Activated T-cell treated with anti-CD3 and anti-CD28 coated beads for 48 hours (primary cell): ENCODE measurements around the gene MGLL.

ENCODE experiments used
- DNase-seq: peaks from one replicate; pipeline ENCODE4 v3.0.0-alpha.2; 2020; ENCODE audit warnings: low read depth

Gene MGLL

DNA sequence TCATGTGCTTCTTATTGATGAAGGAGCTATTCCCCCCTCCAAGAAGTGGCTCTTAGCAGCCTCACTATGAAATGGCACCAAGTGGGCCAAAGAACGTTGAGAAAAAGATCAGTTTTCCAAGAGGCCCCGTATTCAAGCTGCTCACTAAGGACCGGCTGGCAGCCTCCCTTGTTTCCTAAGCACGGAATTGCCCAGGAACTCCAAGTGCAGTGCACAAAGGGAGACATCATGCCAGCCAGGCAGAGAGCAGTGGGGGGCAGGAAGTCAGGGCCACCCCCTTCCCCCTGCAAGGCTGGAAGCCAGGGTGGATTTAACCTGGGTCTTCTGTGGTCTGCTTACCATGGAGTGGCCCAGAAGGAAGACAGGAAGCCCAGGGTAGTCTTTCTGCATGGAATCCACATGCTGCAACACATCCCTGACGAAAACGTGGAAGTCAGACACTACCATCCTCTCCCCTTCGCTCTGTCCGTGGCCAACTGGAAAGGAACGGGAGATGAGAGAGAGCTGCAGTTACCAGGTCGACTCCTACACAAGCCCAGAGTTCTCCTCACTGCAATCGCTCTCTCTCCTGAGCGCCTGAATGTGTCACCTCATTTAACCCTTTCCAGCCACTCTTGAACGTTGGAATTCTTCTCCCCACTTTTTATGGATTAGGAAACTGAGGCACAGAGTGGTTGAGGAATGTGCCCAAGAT lies 100.1 kb downstream of the MGLL start:
- DNase-seq = no peak

DNA sequence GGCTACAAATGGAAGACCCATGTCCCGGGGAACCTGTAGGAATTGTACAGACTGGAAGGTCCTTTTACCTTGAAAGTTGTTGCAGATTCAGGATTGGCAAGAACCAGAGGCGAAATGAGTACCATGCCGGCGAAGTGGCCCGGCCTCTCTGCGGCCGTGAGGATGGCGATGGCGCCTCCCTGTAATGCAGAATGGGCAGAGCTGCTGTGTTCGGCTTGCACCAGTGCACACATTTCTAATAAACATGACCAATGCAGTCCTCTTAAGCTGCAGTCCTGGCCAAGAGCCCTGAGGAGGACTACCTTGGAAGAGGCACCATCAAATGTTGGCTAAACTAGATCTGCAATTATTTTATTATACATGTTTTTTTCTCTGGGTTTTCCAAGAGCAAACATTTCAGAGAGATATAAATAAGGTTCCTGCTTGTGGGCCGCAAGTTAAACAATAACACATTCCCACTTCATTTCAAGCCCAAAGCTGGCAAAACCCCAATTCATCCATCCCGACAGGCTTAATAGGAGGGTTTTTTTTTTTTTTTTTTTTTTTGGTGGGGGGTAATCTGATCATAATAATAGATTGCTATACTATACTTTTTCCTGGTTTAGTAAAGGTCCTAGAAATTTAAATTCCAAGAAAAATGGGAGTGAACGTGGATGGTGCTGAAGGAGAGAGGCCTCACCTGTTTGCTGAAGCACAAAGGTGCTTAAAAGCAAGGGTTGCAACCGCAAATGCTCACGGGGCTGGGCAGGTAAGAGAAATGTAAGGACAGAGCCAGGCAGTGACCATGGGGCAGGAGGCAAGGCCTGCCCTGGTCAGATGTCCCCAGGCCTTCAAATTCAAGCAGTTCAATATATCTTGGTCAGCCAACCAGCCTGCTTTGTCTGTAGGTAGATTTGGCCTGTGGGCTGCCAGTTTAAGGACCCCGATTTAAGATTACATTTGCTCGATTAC lies 101.1 kb downstream of the MGLL start:
- DNase-seq = no peak

DNA sequence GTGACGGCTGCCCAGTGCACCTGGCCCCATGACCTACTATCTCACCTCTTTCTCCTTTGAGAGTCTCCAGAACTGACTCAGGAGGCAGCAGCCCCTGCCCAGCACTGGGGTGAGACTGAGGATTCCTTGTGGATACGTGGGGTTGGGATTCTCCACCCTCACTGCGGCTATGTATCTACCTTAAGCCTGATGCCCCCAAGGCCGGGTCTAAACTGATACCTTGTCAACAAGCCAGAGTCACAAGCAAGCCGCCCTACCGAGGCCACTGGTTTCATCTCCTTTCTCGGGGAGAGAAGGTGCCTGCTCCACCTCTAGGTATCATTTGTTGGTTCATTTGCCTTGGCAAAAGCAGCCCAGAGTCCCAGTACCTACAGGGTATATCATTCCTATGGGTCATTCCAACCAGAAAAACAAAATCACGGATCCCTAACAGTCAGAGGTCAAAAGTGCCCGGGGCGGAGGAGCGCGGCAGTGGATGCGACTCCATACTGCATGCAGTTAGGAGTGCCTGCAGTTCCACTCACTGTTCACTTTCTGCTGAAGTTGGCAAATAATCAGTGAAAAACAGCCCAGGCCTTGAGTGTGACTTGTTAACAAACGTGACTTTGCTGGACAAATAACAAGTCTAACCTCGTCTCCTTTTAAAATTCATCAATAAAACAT lies 102.0 kb downstream of the MGLL start:
- no peak for DNase-seq

DNA sequence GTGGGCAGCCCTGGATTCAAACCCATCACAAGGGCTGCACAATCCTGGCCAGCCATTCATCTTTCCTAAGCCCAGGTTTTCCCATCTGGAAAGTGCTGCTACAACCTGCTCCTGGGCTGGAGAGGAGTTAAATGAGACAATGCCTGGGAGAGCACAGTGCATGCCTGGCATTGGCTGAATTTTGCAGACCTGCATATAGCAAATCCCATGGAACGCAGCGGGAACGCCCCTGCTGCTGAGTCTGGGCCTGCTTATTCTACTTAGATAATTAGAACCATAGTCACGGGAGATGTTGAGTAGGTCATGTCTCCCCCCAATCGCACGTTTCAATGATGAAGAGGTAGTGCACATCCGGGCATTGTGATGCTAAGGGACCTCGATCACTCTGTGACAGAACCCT lies 102.9 kb downstream of the MGLL start:
- no peak for DNase-seq

DNA sequence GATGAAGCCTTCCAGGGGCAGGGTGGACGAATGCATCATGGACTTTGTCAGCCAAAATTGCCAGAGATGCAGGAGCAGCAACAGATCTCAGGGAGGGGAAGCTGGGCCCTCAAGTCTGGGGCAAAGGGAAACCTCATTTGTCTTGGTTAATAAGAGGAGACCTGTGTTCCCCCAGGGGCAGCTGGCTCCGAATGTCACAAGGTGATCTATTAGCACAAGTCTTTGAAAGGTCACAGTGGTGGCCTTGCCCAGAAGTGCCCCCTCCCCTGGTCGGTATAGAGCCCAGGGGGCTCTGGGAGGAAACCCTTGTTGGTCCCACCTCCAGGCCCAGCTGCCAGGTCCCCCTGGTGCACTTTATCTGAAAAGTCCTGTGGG lies 103.4 kb downstream of the MGLL start:
- DNase-seq = no peak

DNA sequence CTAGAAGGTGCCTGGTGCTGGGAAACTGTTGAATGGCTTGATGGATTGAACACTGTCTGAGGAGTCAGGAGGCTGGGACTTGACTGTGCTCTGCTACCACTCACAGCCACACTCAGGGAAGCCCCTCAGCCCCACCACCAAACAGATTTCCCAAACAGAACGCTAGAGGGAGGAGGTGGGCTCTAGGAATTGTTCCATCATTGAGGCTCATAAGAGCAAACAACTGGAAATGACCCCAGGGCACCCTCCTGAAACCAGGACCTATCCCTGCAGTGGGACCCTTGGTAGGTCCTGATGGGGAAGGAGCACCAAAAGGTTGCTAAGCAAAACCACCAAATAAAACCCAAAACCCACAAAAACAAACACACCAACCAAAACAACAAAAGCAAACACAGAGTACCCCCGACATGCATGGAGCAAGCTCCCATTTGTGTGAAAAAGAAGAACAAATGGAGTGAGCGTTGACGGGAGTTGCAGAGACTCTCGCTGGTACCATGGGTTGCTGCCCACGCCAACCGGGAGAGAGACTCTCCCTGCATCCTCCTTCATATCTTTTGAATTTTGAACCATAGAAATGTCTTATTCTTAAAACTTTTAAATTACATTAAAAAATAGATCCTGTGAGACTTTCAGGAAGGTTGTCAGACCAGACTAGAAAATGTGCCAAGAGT lies 103.9 kb downstream of the MGLL start:
- DNase-seq = no peak

DNA sequence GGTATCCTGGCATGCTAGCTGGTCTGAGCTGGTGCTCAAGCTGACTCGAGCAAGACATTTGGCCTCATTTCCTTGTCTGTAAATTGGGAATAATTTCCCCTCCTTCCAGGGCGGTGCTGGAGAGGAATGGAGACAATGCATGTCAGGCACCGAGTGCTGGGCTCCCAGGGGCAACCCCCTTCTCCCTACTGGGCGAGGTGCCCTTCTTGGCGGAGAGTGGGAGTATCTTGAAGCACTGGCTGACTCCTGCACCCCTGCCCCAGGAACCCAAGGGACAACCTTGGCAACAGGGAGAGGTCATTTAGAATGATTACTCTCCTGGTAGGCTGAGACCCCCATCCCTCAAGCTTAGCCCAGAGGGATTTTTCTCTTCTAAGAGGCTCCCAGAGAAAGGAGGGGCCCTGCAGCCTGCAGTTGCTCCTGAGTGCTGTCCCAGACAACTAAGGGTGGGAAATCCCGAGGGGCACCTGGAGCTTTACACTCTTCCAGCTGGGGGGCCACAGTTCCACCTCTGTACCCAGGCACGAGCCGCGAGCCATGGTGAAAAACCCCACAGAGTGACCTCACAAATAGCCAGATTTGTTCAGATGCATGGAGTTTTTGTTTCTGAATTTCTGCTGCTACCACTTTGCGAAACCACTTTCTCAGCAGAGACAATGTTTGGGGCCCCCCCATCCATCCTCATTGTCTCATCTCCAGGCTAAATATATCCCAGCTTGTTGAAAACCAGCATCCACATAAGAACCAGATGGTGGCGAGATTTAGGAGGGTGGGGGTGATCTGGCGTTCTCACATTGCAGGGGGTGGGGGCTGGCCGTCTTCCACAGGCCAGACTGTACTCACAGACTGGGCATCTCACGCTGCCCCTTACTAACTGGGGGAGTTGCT lies 104.7 kb downstream of the MGLL start:
- no peak for DNase-seq

DNA sequence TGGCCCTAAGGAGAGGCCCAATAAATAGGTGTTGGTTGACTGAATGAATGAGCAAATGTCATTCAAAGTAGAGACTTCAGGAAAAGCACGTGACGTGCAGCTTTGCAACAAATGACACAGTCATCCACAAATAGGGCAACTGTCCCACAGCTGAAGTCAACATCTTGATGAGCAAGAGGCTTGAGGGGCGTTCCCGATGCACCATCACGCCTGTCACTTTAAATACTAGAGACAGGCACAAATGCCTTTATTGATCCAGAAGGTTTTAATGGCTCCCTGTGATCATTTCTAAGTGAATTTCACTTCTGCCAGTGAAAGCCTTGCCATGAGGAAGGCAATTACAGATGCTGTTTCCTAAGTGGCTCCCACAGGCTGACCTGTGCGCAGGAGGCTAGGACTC lies 105.9 kb downstream of the MGLL start:
- no peak for DNase-seq

DNA sequence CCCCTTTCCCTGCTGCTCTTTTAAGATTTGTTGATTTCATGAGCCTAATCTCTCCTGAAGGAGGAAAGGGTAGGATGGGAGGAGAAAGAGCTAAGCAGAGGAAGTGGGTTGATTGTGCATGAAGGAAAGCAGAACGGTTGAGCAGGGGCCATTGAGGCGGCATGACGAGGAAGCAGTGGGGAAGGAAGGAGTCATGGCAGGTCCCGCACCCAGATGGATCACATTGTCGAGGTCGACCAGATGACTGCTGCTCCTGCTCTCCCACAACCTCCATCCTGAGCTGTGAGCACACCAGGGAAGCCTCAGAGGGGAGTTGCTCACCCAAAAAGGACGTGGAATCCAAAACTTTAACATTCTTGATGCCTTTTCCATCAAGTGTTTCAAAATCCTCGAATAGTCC lies 106.8 kb downstream of the MGLL start:
- no peak for DNase-seq

DNA sequence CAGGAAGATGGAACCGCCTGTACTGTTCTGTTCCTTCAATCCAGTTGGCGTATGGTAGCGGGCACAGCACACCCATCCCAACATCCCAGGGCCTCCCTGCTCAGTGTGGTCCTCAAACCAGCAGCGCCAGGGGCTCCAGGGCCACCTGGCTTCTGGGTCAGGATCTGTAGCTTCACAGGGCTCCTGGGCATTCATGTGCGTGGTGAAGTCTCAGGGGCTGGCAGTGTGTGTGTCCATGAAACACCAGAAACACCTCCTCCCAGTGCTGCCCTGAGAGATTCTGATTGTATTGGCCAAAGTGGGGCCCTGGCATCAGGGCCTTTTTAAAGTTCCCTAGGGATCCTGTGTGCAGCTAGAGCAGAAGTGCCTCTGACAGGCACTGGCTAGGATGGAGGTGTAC lies 107.4 kb downstream of the MGLL start:
- DNase-seq = no peak

DNA sequence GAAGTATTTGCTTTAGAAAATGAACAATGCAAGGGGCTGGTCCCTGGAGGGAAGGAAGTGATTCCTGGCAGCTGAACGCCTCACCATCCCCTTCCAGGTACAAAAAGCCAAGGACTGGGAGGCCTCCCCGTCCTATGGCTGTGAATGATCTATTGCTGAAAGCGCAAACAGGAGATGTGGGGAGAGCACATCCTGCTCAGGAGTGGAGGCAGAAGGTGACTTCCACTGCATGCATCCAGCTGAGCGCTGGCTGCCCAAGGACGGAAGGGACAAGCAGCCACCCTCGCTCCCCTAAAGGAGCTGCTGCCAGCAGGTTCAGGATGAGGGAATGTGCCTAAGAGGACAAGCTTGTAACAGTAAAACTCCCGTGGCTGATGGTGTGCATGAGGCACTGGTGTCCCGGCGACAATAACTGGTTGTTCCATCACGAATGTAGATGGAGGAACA lies 108.2 kb downstream of the MGLL start:
- DNase-seq = no peak

DNA sequence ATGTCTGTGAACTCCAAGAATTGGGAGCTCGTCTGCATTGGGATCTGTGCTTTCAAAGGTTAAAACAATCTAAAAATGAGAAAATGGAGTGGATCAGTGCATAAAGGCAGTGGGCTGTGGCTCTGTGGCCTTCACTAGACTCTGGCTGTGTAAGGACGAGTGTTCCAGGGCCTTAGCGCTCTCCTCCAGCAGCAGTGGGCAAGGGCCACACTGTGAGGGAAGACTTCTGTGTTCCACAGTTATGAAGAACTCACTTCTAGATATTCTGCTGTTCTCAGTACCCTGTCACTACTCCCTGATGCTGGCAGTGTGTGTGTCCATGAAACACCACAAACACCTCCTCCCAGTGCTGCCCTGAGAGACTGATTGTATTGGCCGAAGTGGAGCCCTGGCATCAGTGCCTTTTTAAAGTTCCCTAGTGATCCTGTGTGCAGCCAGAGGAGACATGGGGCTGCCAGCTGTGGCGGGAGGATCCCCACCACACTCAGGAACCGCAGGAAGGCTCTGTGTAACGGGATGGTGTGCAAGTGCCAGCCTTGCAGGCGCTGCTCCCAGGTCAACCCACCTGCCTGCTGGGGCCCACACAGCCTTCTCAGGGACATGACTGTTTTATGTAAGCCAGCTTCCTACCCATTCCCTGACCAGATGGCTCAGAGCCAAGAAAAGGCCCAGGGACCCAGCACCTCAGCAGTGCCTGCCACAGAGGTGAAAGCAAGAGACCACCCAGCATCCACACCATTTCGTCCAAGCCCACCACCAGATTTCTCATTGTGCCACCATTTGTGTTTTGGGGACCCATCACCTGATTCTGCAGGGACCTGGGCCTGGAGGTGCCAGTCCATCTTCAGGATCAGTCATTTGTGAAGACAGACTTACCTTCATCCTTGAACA lies 109.2 kb downstream of the MGLL start:
- DNase-seq = no peak

DNA sequence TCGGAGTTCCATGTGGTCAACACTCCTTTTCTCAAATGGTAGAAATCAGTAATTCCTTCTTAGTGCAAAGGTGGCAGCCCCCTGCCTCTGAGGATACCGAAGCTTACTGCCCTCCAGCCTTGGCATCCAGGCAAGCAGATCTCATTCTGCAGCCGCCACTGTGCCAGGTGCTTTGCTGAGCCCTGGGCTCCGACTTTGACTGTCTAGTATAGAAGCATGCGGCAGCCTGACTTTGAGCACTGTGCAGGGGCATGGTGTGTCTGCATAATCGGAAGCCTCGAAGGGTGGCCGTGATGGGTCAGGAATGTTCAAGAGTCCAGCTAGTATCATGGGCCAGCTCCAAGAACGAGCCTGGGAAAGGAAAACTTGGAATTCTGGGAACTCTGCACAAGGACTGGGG lies 109.9 kb downstream of the MGLL start:
- DNase-seq = no peak

DNA sequence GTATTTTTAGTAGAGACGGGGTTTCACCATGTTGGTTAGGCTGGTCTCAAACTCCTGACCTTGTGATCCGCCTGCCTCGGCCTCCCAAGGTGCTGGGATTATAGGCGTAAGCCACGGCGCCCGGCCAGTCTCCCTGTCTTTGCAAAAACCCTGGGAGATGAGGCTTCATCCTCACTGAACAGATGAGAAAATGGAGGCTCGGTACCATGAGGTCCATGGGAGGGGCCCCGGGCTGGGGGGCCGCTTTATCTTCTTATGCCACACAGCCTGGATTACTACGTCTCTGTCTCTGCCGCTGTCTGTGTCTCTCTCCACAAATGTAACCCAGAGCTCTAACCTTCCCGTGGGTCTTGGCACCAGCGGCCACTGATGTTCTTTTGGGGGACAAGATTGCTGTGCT lies 110.4 kb downstream of the MGLL start:
- no peak for DNase-seq

DNA sequence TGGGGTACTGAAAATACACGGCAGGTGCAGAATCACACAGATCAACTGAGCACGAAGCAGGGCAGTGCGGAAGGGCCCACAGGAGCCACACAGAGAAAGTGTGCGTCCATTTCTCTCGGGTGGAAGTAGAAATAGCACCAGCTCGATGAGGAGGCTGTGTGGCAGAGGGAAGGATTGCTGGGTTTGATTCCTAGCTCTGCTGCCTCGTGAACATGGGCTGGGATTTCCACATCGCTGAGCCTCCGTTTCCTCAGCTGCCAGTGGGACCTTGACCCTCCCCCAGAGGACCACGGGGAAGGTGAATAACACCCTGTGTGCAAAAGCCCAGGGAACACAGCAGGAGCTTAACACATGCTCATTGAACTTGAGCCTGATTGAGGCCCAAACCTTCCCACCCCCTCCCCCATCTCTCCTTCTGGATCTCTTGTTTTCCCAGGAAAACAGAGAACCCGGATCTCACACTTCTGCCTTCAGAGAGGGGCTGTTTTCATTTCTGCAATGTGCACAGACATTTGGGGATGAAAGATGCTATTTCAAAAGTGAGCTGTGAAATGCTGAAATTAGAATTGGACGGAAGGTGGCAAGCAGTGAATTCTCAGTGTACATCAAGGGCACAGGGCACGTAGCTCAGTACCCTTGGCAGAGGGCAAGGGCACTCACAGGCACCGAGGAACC lies 111.2 kb downstream of the MGLL start:
- no peak for DNase-seq

DNA sequence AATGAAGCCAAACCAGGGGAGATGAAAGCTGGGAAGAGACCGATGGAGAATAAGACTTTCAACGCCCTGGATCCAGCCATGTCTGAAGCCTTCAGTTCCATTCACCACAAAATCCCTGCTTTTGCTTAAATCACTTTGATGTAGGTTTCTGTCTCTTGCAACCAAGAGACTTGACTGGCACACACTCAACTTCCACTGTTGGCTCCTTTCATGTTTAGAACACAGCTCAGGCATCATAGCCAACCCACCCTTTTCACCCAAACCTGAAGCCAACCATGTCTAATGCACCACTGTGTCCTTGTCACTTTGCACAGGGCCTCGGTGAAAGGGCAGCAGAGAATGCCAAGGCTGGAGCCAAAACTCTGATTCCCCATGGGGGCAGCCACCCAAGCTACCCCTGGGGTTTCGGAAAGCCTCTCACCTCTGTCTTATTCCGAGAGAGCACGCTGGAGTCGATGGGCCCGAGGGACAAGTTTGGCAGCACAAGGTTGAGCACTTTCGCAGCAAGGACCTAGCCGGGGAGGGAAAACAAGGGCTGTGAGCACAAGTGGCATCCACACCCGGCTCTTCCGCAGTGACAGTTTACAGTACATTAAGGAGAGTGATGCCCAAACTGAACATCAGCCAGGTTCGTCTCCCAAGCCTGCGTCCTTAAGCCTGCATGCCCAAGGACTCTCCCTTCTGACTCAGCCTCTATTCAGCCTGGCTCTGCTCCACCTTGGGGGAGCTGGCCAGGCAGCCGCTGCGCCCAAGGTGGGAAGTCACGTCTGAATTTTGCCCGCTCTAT lies 112.0 kb downstream of the MGLL start:
- no peak for DNase-seq

DNA sequence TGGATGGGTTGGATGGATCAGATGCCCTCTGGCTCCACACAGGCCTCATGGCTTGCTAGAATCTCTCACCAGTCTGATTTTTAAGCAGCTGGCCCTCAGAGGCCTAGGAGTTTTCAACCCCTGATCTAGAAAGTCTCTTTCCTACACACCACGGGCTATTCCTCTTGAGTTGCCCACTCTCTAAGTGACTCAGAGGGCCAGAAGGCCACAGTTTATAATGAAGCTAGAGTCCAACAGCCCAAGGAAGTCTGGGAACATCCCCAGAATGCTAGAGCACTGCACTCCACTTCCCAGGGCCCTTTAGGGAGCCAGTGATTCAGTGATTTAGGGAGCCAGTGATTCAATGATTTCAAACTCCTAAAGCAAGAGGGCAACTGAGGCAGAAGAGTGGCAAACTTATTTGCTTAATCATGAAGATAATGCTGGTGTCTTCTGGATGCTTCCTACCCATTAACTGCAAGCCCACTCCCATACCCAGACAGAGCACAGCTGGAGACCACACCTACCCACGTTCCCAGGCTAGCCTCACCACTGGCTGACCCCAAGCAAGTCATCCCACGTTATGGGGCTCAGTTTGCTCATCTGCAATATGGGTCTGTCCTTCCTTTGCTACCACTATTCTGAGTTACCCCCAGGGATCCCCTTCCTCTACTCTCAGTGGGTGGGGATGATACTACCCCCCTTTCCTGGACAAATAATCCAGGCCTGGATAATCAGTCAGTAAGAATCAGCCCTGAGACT lies 112.8 kb downstream of the MGLL start:
- DNase-seq = no peak

DNA sequence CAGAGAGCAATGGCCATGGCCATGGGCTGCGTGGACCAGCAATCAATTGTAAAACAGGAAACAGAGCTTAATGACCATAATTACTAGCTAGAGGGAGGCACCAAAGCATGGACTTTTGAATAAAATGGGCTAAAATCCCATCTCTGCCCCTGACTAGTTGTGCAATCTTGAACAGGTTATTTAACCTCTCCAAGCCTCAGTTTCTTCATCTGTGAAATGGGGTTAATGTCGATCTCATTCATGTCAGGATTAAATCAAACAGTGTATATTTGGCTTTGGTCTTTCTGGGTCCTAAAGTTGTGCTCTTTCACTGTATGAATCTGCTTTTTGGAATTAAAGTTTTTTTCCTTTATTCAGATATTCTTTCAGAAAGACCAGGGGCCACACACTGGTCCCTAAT lies 113.5 kb downstream of the MGLL start:
- DNase-seq = no peak
